NB4 (cell line): ENCODE results near the gene LHX1.

Experiments used
- MAX ChIP-seq: IDR thresholded peaks from 2 replicates; pipeline ENCODE4 v1.6.1; 2011; ENCODE audit warnings: low read depth, low read length
- POLR2A ChIP-seq: IDR thresholded peaks from 2 replicates; pipeline ENCODE4 v1.6.1; 2011; ENCODE audit warnings: mild to moderate bottlenecking; ENCODE audit not compliant: insufficient read length; ENCODE audit errors: extremely low read depth
- TF ChIP-seq, protein P1 (sequence below): IDR thresholded peaks from one replicate; pipeline ENCODE4 v1.5.1; 2012; ENCODE audit warnings: low read depth, low read length

DNA sequence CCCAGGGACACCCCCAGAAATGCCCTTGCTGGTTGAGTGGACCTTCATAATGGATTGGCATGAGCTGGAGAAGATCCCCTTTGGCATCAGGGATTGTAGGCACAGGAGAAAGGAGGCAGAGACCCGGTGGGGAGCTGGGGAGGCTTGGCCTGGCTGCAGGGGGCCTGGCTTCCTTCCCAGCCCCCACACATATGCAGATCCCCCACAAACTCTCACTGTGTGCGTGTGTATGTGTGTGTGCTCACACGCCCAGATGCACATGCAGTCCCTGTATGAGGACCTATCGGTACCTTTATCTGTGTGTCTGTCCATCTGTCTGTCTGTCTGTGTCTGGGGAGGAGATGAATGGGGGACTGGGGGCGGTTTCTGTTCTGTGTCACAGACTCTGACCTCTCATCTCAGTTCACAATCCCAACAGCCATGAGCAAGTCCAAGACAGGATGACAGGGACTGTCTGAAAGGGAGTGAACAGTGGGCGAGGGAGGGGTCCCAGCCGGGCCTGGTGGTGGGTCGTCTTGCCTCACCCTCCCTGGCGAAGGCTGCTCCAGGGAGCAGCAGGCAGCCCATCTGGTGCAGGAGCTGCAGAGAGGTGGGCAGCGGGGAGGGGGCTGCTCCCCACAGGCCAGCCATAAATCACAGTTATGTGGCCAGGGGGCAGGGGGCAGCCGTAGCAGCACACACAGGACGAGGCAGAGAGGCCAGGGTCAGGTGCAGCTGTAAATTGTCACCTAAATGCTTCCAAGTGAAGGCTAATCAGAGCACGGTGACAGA lies 46.7 kb upstream of the LHX1 start:
- TF ChIP-seq, protein P1, sequence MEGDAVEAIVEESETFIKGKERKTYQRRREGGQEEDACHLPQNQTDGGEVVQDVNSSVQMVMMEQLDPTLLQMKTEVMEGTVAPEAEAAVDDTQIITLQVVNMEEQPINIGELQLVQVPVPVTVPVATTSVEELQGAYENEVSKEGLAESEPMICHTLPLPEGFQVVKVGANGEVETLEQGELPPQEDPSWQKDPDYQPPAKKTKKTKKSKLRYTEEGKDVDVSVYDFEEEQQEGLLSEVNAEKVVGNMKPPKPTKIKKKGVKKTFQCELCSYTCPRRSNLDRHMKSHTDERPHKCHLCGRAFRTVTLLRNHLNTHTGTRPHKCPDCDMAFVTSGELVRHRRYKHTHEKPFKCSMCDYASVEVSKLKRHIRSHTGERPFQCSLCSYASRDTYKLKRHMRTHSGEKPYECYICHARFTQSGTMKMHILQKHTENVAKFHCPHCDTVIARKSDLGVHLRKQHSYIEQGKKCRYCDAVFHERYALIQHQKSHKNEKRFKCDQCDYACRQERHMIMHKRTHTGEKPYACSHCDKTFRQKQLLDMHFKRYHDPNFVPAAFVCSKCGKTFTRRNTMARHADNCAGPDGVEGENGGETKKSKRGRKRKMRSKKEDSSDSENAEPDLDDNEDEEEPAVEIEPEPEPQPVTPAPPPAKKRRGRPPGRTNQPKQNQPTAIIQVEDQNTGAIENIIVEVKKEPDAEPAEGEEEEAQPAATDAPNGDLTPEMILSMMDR, result no peak
- TF ChIP-seq POLR2A (no peak), MAX (no peak)
